IMR-90 (cell line): Measurements from ENCODE around the gene SERPIND1. TPM values are rescaled to one million over a fixed set of nuclear protein-coding genes. Genes with fewer than 3 reads are reported as not detected.

Experiments used
- ATAC-seq: fragments of 200-7000 bp; cut with Tn5 transposase; 2 replicates; pipeline ENCODE4 v1.9.1; 2020; ENCODE audit warnings: low read depth, mild to moderate bottlenecking, moderate library complexity
- BruUV-seq: library from RNA; stranded (reverse); fragments of 400-500 nt; replicated peaks from 2 replicates; lab custom pipeline; 2021; lab: Mats Ljungman, UMichigan
- CTCF ChIA-PET: fragments of 300-600 bp; formaldehyde crosslinking; extraction: SDS; loops from one replicate; lab custom pipeline; 2021; ENCODE audit warnings: antibody characterized with exemption; lab: Yijun Ruan, JAX
- POLR2A ChIA-PET: fragments of 300-600 bp; sonication (Branson Sonifier 250); formaldehyde crosslinking; loops from one replicate; lab custom pipeline; 2022; ENCODE audit warnings: antibody characterized with exemption; ENCODE audit not compliant: unreplicated experiment; lab: Charles Lee
- DNase-seq: peaks from one replicate; pipeline ENCODE4 v3.0.0; 2013
- H2AFZ ChIP-seq: replicated peaks from 2 replicates; pipeline ENCODE3; 2013; ENCODE audit warnings: low read length, mild to moderate bottlenecking; ENCODE audit not compliant: poor library complexity
- H2AK5ac ChIP-seq: 2 replicates; pipeline ENCODE4 v1.6.1; 2013; ENCODE audit warnings: low read depth, low read length, inconsistent platforms
- H2AK9ac ChIP-seq: replicated peaks from 2 replicates; pipeline ENCODE3; 2013; ENCODE audit warnings: mild to moderate bottlenecking, low read depth, low read length, moderate library complexity; ENCODE audit not compliant: poor library complexity
- H2BK120ac ChIP-seq: 2 replicates; pipeline ENCODE4 v1.6.1; 2013; ENCODE audit warnings: low read depth, low read length, inconsistent platforms
- H2BK15ac ChIP-seq: 3 replicates; pipeline ENCODE4 v1.6.1; 2013; ENCODE audit warnings: low read depth, low read length, inconsistent platforms
- H2BK20ac ChIP-seq: 2 replicates; pipeline ENCODE4 v1.6.1; 2013; ENCODE audit warnings: low read depth, mild to moderate bottlenecking, inconsistent platforms, low read length, moderate library complexity
- H2BK5ac ChIP-seq: 2 replicates; pipeline ENCODE4 v1.6.1; 2013; ENCODE audit warnings: mild to moderate bottlenecking, low read depth, low read length, inconsistent platforms; ENCODE audit not compliant: poor library complexity, severe bottlenecking
- H3K14ac ChIP-seq: replicated peaks from 2 replicates; pipeline ENCODE4 v1.6.1; 2013; ENCODE audit warnings: low read depth, low read length, inconsistent platforms
- H3K18ac ChIP-seq: 2 replicates; pipeline ENCODE4 v1.6.1; 2013; ENCODE audit warnings: low read depth, low read length, control low read depth
- H3K23ac ChIP-seq: 2 replicates; pipeline ENCODE4 v1.6.1; 2013; ENCODE audit warnings: low read depth, low read length, inconsistent platforms
- H3K27ac ChIP-seq: 2 replicates; pipeline ENCODE4 v1.5.1; 2013; ENCODE audit warnings: mild to moderate bottlenecking, control low read depth, low read length; ENCODE audit not compliant: insufficient read depth
- H3K27me3 ChIP-seq: 2 replicates; pipeline ENCODE4 v1.6.1; 2013; ENCODE audit warnings: low read length; ENCODE audit not compliant: control insufficient read depth, insufficient read depth
- H3K36me3 ChIP-seq: 2 replicates; pipeline ENCODE4 v1.6.1; 2013; ENCODE audit warnings: low read length, mixed read lengths; ENCODE audit not compliant: control insufficient read depth, insufficient read depth
- H3K4ac ChIP-seq: 2 replicates; pipeline ENCODE4 v1.6.1; 2013; ENCODE audit warnings: low read depth, low read length, inconsistent platforms
- H3K4me1 ChIP-seq: 2 replicates; pipeline ENCODE4 v1.6.1; 2013; ENCODE audit warnings: low read length, mixed read lengths; ENCODE audit not compliant: control insufficient read depth, insufficient read depth
- H3K4me2 ChIP-seq: 2 replicates; pipeline ENCODE4 v1.6.1; 2013; ENCODE audit warnings: low read depth, mild to moderate bottlenecking, control low read depth, low read length, moderate library complexity
- H3K4me3 ChIP-seq: 2 replicates; pipeline ENCODE4 v1.5.1; 2013; ENCODE audit warnings: low read depth, mild to moderate bottlenecking, control low read depth, low read length, moderate library complexity; ENCODE audit not compliant: insufficient read depth
- H3K56ac ChIP-seq: 2 replicates; pipeline ENCODE4 v1.6.1; 2013; ENCODE audit warnings: low read length, inconsistent platforms; ENCODE audit not compliant: insufficient read depth; ENCODE audit errors: extremely low read depth
- H3K79me1 ChIP-seq, 2 experiments: 2 replicates each; pipeline ENCODE4 v1.6.1; 2013; ENCODE audit warnings: low read length in 2 of 2, inconsistent platforms in 1 of 2, low read depth in 1 of 2
- H3K9ac ChIP-seq: 2 replicates; pipeline ENCODE4 v1.6.1; 2013; ENCODE audit warnings: low read depth, low read length, control low read depth
- H3K9me1 ChIP-seq: 2 replicates; pipeline ENCODE4 v1.6.1; 2013; ENCODE audit warnings: low read length, inconsistent platforms; ENCODE audit not compliant: insufficient read depth
- H3K9me3 ChIP-seq: 2 replicates; pipeline ENCODE4 v1.6.1; 2013; ENCODE audit warnings: low read length; ENCODE audit not compliant: control insufficient read depth, insufficient read depth
- H4K20me1 ChIP-seq: 2 replicates; pipeline ENCODE4 v1.6.1; 2013; ENCODE audit warnings: low read length, inconsistent platforms; ENCODE audit not compliant: insufficient read depth
- H4K5ac ChIP-seq: 2 replicates; pipeline ENCODE4 v1.6.1; 2013; ENCODE audit warnings: mild to moderate bottlenecking, low read depth, low read length, control low read depth
- H4K8ac ChIP-seq, 2 experiments: 2 replicates each; pipeline ENCODE4 v1.6.1; 2013; ENCODE audit warnings: low read depth in 2 of 2, low read length in 2 of 2, control low read depth in 1 of 2, inconsistent platforms in 1 of 2
- H4K91ac ChIP-seq: 2 replicates; pipeline ENCODE4 v1.6.1; 2013; ENCODE audit warnings: low read depth, low read length, inconsistent platforms; ENCODE audit not compliant: insufficient read depth
- CEBPB ChIP-seq: IDR thresholded peaks from 2 replicates; pipeline ENCODE4 v1.6.1; 2012; ENCODE audit warnings: low read depth, low read length, improper control_type of control experiment
- CHD1 ChIP-seq: IDR thresholded peaks from 2 replicates; pipeline ENCODE4 v1.6.1; 2012; ENCODE audit warnings: low read depth, low read length, improper control_type of control experiment
- CTCF ChIP-seq: conservative IDR thresholded peaks from 2 replicates; pipeline ENCODE4 v1.5.1; 2012; ENCODE audit warnings: mild to moderate bottlenecking, low read depth, low read length, improper control_type of control experiment
- MAFK ChIP-seq: IDR thresholded peaks from 2 replicates; pipeline ENCODE4 v1.6.1; 2012; ENCODE audit warnings: low read depth, low read length, improper control_type of control experiment
- MAZ ChIP-seq: IDR thresholded peaks from 2 replicates; pipeline ENCODE4 v1.6.1; 2012; ENCODE audit warnings: low read depth, mild to moderate bottlenecking, low read length, improper control_type of control experiment, moderate library complexity, borderline replicate concordance
- MXI1 ChIP-seq: IDR thresholded peaks from 2 replicates; pipeline ENCODE4 v1.6.1; 2012; ENCODE audit warnings: low read depth, mild to moderate bottlenecking, low read length, moderate library complexity, borderline replicate concordance
- NFE2L2 ChIP-seq: fragments of 150-350 bp; IDR thresholded peaks from 2 replicates; pipeline ENCODE4 v1.6.1; 2016; ENCODE audit warnings: low read depth, mild to moderate bottlenecking, low read length
- POLR2A ChIP-seq: IDR thresholded peaks from 2 replicates; pipeline ENCODE4 v1.6.1; 2012; ENCODE audit warnings: mild to moderate bottlenecking, low read depth, low read length
- RCOR1 ChIP-seq: IDR thresholded peaks from 2 replicates; pipeline ENCODE4 v1.6.1; 2012; ENCODE audit warnings: mild to moderate bottlenecking, low read length, improper control_type of control experiment; ENCODE audit not compliant: insufficient replicate concordance
- SMC3 ChIP-seq: fragments of 150-350 bp; IDR thresholded peaks from 2 replicates; pipeline ENCODE4 v1.6.1; 2016; ENCODE audit warnings: low read depth, mild to moderate bottlenecking, antibody characterized with exemption, low read length, moderate library complexity
- USF2 ChIP-seq: fragments of 150-350 bp; IDR thresholded peaks from 2 replicates; pipeline ENCODE4 v1.6.1; 2017; ENCODE audit warnings: mild to moderate bottlenecking, antibody characterized with exemption, low read length, low read depth
- WGBS, 2 experiments: methylation state at CpG; one replicate each; pipeline versions ENCODE4 v1.1.5 to v1.1.7; 2013; ENCODE audit warnings: missing lambda C conversion rate in 2 of 2; ENCODE audit not compliant: insufficient read length in 1 of 2; ENCODE audit errors: extremely low coverage in 2 of 2; 5-methylcytosine and 5-hydroxymethylcytosine counted together
- dilution Hi-C: fragments of 300-500 bp; cut with HindIII; formaldehyde crosslinking; loops from one replicate; pipeline ENCODE4 v1.14.3; 2018; ENCODE audit warnings: low sequenced_read_pairs; ENCODE audit not compliant: unreplicated experiment
- in situ Hi-C: fragments of 300-500 bp; cut with MboI; formaldehyde crosslinking; loops from 3 replicates; pipeline ENCODE4 v1.14.3; 2019; ENCODE audit warnings: low sequenced_read_pairs, inconsistent platforms, mixed read lengths
- intact Hi-C: fragments of 100-400 bp; cut with micrococcal nuclease; formaldehyde crosslinking; loops from 2 replicates; pipeline ENCODE4 v1.10.0; 2022
- polyA plus RNA-seq, 3 experiments: library from polyadenylated mRNA; depleted of rRNA; stranded (reverse); fragments of >200 nt; gene quantifications; 2 replicates each; pipeline ENCODE4 v1.2.3, GENCODE V29; 2012; ENCODE audit warnings: low replicate concordance in 1 of 3
- total RNA-seq: library from RNA; depleted of rRNA; stranded (reverse); fragments of >200 nt; gene quantifications from 2 replicates; pipeline ENCODE4 v1.2.3, GENCODE V29; 2012

SERPIND1 gene
- total and polyA plus RNA-seq, 2 of the 4 experiments (the other 2 are of a cell fraction): 0.12 TPM; not detected in 1

- Histone ChIP-seq H3K18ac (no peak overlapping the region), H3K9me1 (peaks cover 6% of the 10 kb centered on the region), H2AK9ac (no peak overlapping the region), H2BK20ac (no peak overlapping the region), H2AFZ (no peak overlapping the region), H4K91ac (no peak overlapping the region), H2BK5ac (no peak overlapping the region), H3K4me1 (no peaks in the 10 kb centered on the region), H4K5ac (no peak overlapping the region), H3K4me3 (no peak overlapping the region), H3K79me1 (no peaks in the 10 kb centered on the region), H3K27me3 (no peaks in the 10 kb centered on the region), H3K23ac (no peak overlapping the region), H2BK120ac (no peak overlapping the region), H2BK15ac (no peak overlapping the region), H3K27ac (no peak overlapping the region), H3K9ac (no peak overlapping the region), H3K9me3 (no peaks in the 10 kb centered on the region), H2AK5ac (no peak overlapping the region), H3K36me3 (peaks cover 20% of the 10 kb centered on the region), H3K56ac (no peak overlapping the region), H4K8ac (no peak overlapping the region), H3K4me2 (no peak overlapping the region), H3K4ac (no peak overlapping the region), H4K20me1 (no peaks in the 10 kb centered on the region), H3K14ac (no peak overlapping the region)
- CTCF ChIA-PET: no interaction called here
- TF ChIP-seq CEBPB (no peak), MXI1 (no peak), CHD1 (no peak), MAZ (no peak), SMC3 (no peak), NFE2L2 (no peak), RCOR1 (no peak), CTCF (no peak), POLR2A (no peak), USF2 (no peak), MAFK (no peak)
- in situ Hi-C loops (no loop called here), dilution Hi-C loops (no loop called here), intact Hi-C loops (no loop called here)
- no TSS peak for BruUV-seq
- POLR2A ChIA-PET: no interaction called here
- DNase-seq (no peak), ATAC-seq (no peak)
- 83% methylated on average over 1 of the region's 2 CpGs; no CpG with 5 or more reads in 1 of the 2 experiments for WGBS, 2 experiments
Measured at GRCh38 chr22:20758688-20759087, 15.2 kb upstream of the SERPIND1 start.
